Naive thymus-derived CD4-positive, alpha-beta T cell (primary cell): Measurements from ENCODE around the gene ERGIC1. TPM values are rescaled to one million over a fixed set of nuclear protein-coding genes. Genes with fewer than 3 reads are reported as not detected.

Experiments
- ATAC-seq: fragments of 150-1000 bp; cut with Tn5 transposase; 2 replicates; pipeline ENCODE4 v1.10.0; 2021; ENCODE audit warnings: mild to moderate bottlenecking, moderate library complexity
- CTCF ChIA-PET: fragments of 350-600 bp; sonication (Branson Sonifier 250); formaldehyde crosslinking; loops from one replicate; lab custom pipeline; 2021; ENCODE audit warnings: antibody characterized with exemption; lab: Charles Lee
- POLR2A ChIA-PET: fragments of 350-600 bp; sonication (Branson Sonifier 250); formaldehyde crosslinking; loops from one replicate; lab custom pipeline; 2021; ENCODE audit warnings: antibody characterized with exemption, inconsistent platforms; lab: Charles Lee
- DNase-seq, 9 donors: peaks; one replicate each; pipeline versions ENCODE4 v3.0.0 to v3.0.0-alpha.2; 2020 to 2022; ENCODE audit warnings: mixed read lengths in 1 of 9
- H3K27ac ChIP-seq: one replicate; pipeline ENCODE4 v1.7.0; 2013; ENCODE audit warnings: mild to moderate bottlenecking, low read depth, low read length, moderate library complexity
- H3K27me3 ChIP-seq, 2 donors: one replicate each; pipeline ENCODE4 v1.7.0; 2013; ENCODE audit warnings: low read length in 2 of 2, mild to moderate bottlenecking in 2 of 2, moderate library complexity in 2 of 2; ENCODE audit not compliant: control insufficient read depth in 2 of 2, insufficient read depth in 2 of 2
- H3K36me3 ChIP-seq, 3 experiments: 1 replicate in 2 of 3; 2 replicates in 1 of 3; pipeline ENCODE4 v1.7.0; 2013; ENCODE audit warnings: low read length in 3 of 3, mild to moderate bottlenecking in 3 of 3, moderate library complexity in 1 of 3; ENCODE audit not compliant: insufficient read depth in 3 of 3, control insufficient read depth in 2 of 3
- H3K4me1 ChIP-seq, 2 donors: one replicate each; pipeline ENCODE4 v1.7.0; 2013; ENCODE audit warnings: low read length in 2 of 2, mild to moderate bottlenecking in 2 of 2, moderate library complexity in 1 of 2; ENCODE audit not compliant: control insufficient read depth in 2 of 2, insufficient read depth in 2 of 2
- H3K4me3 ChIP-seq: 2 replicates; pipeline ENCODE4 v1.7.0; 2013; ENCODE audit warnings: mild to moderate bottlenecking, low read length
- H3K9me3 ChIP-seq, 3 experiments: 1 replicate in 2 of 3; 2 replicates in 1 of 3; pipeline ENCODE4 v1.7.0; 2013; ENCODE audit warnings: low read length in 3 of 3; ENCODE audit not compliant: control insufficient read depth in 2 of 3
- H3K27ac Mint-ChIP-seq, 9 donors: one replicate each; pipeline ENCODE4 v1.8.0; 2020 to 2022; ENCODE audit warnings: mixed read lengths in 9 of 9, mild to moderate bottlenecking in 8 of 9, moderate library complexity in 5 of 9, inconsistent platforms in 2 of 9
- H3K27me3 Mint-ChIP-seq, 5 donors: one replicate each; pipeline ENCODE4 v1.8.0; 2021 to 2022; ENCODE audit warnings: mixed read lengths in 5 of 5, mild to moderate bottlenecking in 1 of 5
- H3K36me3 Mint-ChIP-seq, 5 donors: one replicate each; pipeline ENCODE4 v1.8.0; 2020 to 2022; ENCODE audit warnings: mixed read lengths in 5 of 5, mild to moderate bottlenecking in 3 of 5, inconsistent platforms in 1 of 5
- H3K4me1 Mint-ChIP-seq, 7 donors: one replicate each; pipeline ENCODE4 v1.8.0; 2020 to 2022; ENCODE audit warnings: mixed read lengths in 7 of 7, mild to moderate bottlenecking in 3 of 7, inconsistent platforms in 1 of 7
- H3K4me3 Mint-ChIP-seq, 10 donors: one replicate each; pipeline ENCODE4 v1.8.0; 2020 to 2022; ENCODE audit warnings: mild to moderate bottlenecking in 10 of 10, mixed read lengths in 10 of 10, moderate library complexity in 6 of 10, inconsistent platforms in 2 of 10
- H3K9me3 Mint-ChIP-seq, 11 donors: one replicate each; pipeline ENCODE4 v1.8.0; 2020 to 2022; ENCODE audit warnings: mixed read lengths in 11 of 11, mild to moderate bottlenecking in 4 of 11, inconsistent platforms in 1 of 11, moderate library complexity in 1 of 11
- intact Hi-C, 2 donors: fragments of 100-400 bp; cut with micrococcal nuclease; formaldehyde crosslinking; loops; one replicate each; pipeline ENCODE4 v1.15.1; 2023
- polyA plus RNA-seq, 2 donors: library from polyadenylated mRNA; unstranded; fragments of 300-500 nt; fragmentation: Illumina TruSeq; gene quantifications; one replicate each; pipeline ENCODE4 v1.2.3, GENCODE V29; 2021
- total RNA-seq, 6 experiments: library from RNA in 5 of 6; stranded (reverse) in 5 of 6; gene quantifications; 1 replicate in 5 of 6; 2 replicates in 1 of 6; pipeline ENCODE4 v1.2.3 and lab custom pipeline; 2021 to 2026

Gene ERGIC1
- total and polyA plus RNA-seq, 7 experiments from 2014 or later: 18.3 to 71.3 (median 50.0) TPM

DNA sequence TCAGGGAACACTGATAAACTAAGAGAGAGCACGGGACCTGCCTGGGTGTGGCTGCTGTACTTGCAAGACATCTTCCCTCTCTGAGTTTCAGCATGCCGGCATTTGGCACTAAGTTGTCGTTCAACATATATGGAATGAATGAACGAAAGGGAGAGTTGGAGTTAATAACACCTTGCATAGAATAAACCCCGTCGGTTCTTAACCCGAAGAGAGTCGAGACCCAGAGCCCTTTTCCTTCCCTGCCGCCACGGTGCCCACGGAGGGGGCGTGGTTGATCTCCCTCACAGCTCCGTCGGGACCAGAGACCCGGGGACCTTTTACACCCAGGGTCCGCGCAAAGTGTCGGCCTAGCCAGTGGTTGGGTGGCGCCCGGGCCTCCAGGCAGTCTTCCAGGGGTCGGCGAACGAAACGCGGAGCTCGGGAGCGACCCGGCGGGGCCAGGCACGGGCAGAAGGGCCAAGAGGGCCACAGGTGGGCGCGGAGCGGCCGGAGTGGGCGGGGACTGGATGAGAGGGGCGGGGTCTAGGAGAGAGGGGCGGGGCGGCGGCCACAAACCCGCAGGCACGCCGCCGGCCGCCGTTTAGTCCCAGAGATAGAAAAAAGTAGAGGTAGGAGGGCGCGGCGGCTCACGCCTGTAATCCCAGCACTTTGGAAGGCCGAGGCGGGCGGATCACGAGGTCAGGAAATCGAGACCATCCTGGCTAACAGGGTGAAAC lies 124.4 kb downstream of the ERGIC1 start:
- Mint-ChIP-seq H3K27me3 (peaks cover 0 to 4% (median 0%) of the 10 kb centered on the region in 5 donors), H3K4me1 (peaks cover 18 to 45% (median 37%) of the 10 kb centered on the region in 7 donors), H3K4me3 (peak overlapping the region; percentile 88 to 98 (median 97)), H3K9me3 (peaks cover 0 to 4% (median 0%) of the 10 kb centered on the region in 11 donors), H3K36me3 (peaks cover 2 to 11% (median 3%) of the 10 kb centered on the region in 5 donors), H3K27ac (peak overlapping the region; percentile 94 to 99 (median 98))
- peak; percentile 84 for ATAC-seq
- Histone ChIP-seq H3K27me3 (no peaks in the 10 kb centered on the region), H3K27ac (peak overlapping the region; percentile 95), H3K4me1 (peaks cover 9 to 10% of the 10 kb centered on the region in 2 donors), H3K36me3 (peaks cover 0 to 9% (median 7%) of the 10 kb centered on the region in 3 experiments), H3K9me3 (no peaks in the 10 kb centered on the region), H3K4me3 (peak overlapping the region; percentile 90)
- peak in 7 of 9 donors; percentile 13 to 76 (median 57) for DNase-seq
- ChIA-PET POLR2A (interaction anchor here (0.6 to 1.9 kb wide), 15 partner anchors 7 to 952 kb away, joined by 3 to 15 read pairs (median 4); partner anchors contain the start of genes ATP6V0E1, DUSP1 and FBXW11), CTCF (interaction anchor here (0.6 to 2.1 kb wide), 6 partner anchors 21 to 246 kb away, joined by 3 to 10 read pairs (median 4); partner anchors contain the start of gene ATP6V0E1)
- intact Hi-C loops: loop anchor here (1.0 to 10.0 kb wide), 19 partner anchors 25 to 1571 kb away; partner anchors contain the start of genes ATP6V0E1 (in 2 of the 2), BNIP1 (in 2 of the 2), BOD1 (in 2 of the 2) and ERGIC1 (in 2 of the 2)

- Mint-ChIP-seq H3K4me3 (peak overlapping the region; percentile 88 to 98 (median 97)), H3K9me3 (peaks cover 0 to 4% (median 0%) of the 10 kb centered on the region in 11 donors), H3K36me3 (peaks cover 7 to 18% (median 11%) of the 10 kb centered on the region in 5 donors), H3K27me3 (peaks cover 0 to 2% (median 0%) of the 10 kb centered on the region in 5 donors), H3K4me1 (peaks cover 18 to 41% (median 35%) of the 10 kb centered on the region in 7 donors), H3K27ac (peak overlapping the region; percentile 94 to 99 (median 98))
- Histone ChIP-seq H3K4me1 (peaks cover 9 to 10% of the 10 kb centered on the region in 2 donors), H3K9me3 (no peaks in the 10 kb centered on the region), H3K36me3 (peaks cover 0 to 17% (median 7%) of the 10 kb centered on the region in 3 experiments), H3K4me3 (peak overlapping the region; percentile 90), H3K27ac (peak overlapping the region; percentile 95), H3K27me3 (no peaks in the 10 kb centered on the region)
- POLR2A ChIA-PET: interaction anchor here (0.7 to 1.9 kb wide), 15 partner anchors 8 to 953 kb away, joined by 3 to 15 read pairs (median 4); partner anchors contain the start of genes ATP6V0E1 and FBXW11
- intact Hi-C loops: loop anchor here (1.0 to 10.0 kb wide), 17 partner anchors 23 to 1573 kb away; partner anchors contain the start of genes ATP6V0E1 (in 2 of the 2), BNIP1 (in 2 of the 2), ERGIC1 (in 2 of the 2) and SH3PXD2B (in 2 of the 2)
- CTCF ChIA-PET: interaction anchor here (0.8 to 2.1 kb wide), 6 partner anchors 23 to 963 kb away, joined by 3 to 10 read pairs (median 4); partner anchors contain the start of genes ATP6V0E1 and DUSP1
- no peak for ATAC-seq
- peak in 1 of 9 donors; percentile 26 for DNase-seq
These were observed 126.1 kb downstream of the ERGIC1 start for GRCh38 chr5:172959824-172960799.

GRCh38 chr5:172969921-172970320 lies 135.9 kb downstream of the ERGIC1 start:
- H3K4me3 ChIP-seq: no peak overlapping the region
- intact Hi-C loops: no loop called here
- DNase-seq (no peak), ATAC-seq (no peak)
- POLR2A ChIA-PET: interaction anchor here (1.0 kb wide), 1 partner anchor 11 kb away, joined by 3 read pairs; the partner anchor contains the start of gene RPL26L1
- no peak overlapping the region for H3K27ac ChIP-seq
- Mint-ChIP-seq H3K36me3 (peaks cover 8 to 29% (median 25%) of the 10 kb centered on the region in 5 donors), H3K27me3 (no peaks in the 10 kb centered on the region), H3K27ac (no peak overlapping the region), H3K4me1 (peaks cover 0 to 7% (median 2%) of the 10 kb centered on the region in 7 donors), H3K9me3 (peaks cover 0 to 2% (median 0%) of the 10 kb centered on the region in 11 donors), H3K4me3 (no peak overlapping the region)
- CTCF ChIA-PET: no interaction called here
- no peaks in the 10 kb centered on the region for H3K9me3 ChIP-seq
- peaks cover 0 to 31% (median 3%) of the 10 kb centered on the region in 3 experiments for H3K36me3 ChIP-seq
- no peaks in the 10 kb centered on the region for H3K4me1 ChIP-seq
- no peaks in the 10 kb centered on the region for H3K27me3 ChIP-seq

DNA sequence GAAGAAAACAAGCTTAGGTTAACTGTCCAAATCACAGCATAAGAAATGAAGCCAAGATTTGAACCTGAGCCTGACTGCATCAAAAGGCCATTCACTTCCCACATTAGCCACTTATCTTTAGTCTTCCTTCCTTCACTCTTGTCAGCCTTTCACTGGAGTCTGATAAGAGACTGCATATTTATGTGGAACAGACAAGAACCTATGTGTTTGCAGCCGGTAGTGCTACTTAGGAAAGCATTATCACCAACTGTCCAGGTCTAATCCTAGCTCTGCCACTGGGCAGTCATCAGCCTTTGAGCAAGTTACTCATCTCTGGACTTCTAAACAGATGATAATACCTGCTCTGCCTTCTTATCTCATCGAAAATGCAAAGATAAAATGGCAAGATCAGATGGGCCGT lies 137.4 kb downstream of the ERGIC1 start:
- Mint-ChIP-seq H3K9me3 (peaks cover 0 to 2% (median 0%) of the 10 kb centered on the region in 11 donors), H3K27ac (no peak overlapping the region), H3K4me3 (no peak overlapping the region), H3K36me3 (peaks cover 0 to 19% (median 16%) of the 10 kb centered on the region in 5 donors), H3K27me3 (peaks cover 0 to 2% (median 0%) of the 10 kb centered on the region in 5 donors), H3K4me1 (no peaks in the 10 kb centered on the region)
- no peak overlapping the region for H3K4me3 ChIP-seq
- intact Hi-C loops: no loop called here
- no peaks in the 10 kb centered on the region for H3K4me1 ChIP-seq
- no peaks in the 10 kb centered on the region for H3K27me3 ChIP-seq
- peaks cover 0 to 22% (median 0%) of the 10 kb centered on the region in 3 experiments for H3K36me3 ChIP-seq
- ATAC-seq (no peak), DNase-seq (no peak)
- no peak overlapping the region for H3K27ac ChIP-seq
- H3K9me3 ChIP-seq: no peaks in the 10 kb centered on the region
- ChIA-PET CTCF (interaction anchor here (1.5 kb wide), 1 partner anchor 12 kb away, joined by 3 read pairs; the partner anchor contains the start of gene ATP6V0E1), POLR2A (interaction anchor here (1.0 kb wide), 1 partner anchor 22 kb away, joined by 4 read pairs; no protein-coding TSS in a partner anchor)

- Mint-ChIP-seq H3K36me3 (peaks cover 0 to 17% (median 16%) of the 10 kb centered on the region in 5 donors), H3K4me3 (no peak overlapping the region), H3K4me1 (no peaks in the 10 kb centered on the region), H3K27ac (no peak overlapping the region), H3K27me3 (peaks cover 0 to 6% (median 0%) of the 10 kb centered on the region in 5 donors), H3K9me3 (peaks cover 0 to 2% (median 0%) of the 10 kb centered on the region in 11 donors)
- no peaks in the 10 kb centered on the region for H3K27me3 ChIP-seq
- POLR2A ChIA-PET: interaction anchor here (0.6 to 1.2 kb wide), 2 partner anchors 93 to 114 kb away, joined by 3 read pairs; no protein-coding TSS in a partner anchor
- H3K36me3 ChIP-seq: peaks cover 0 to 22% (median 0%) of the 10 kb centered on the region in 3 experiments
- no peaks in the 10 kb centered on the region for H3K4me1 ChIP-seq
- H3K9me3 ChIP-seq: no peaks in the 10 kb centered on the region
- ATAC-seq (no peak), DNase-seq (no peak)
- CTCF ChIA-PET: no interaction called here
- intact Hi-C loops: no loop called here
- no peak overlapping the region for H3K4me3 ChIP-seq
- no peak overlapping the region for H3K27ac ChIP-seq
These were observed 138.5 kb downstream of the ERGIC1 start for GRCh38 chr5:172972552-172972951.
